ENCODE results near the gene ALDH9A1. TPM values are rescaled to one million over a fixed set of nuclear protein-coding genes. Genes with fewer than 3 reads are reported as not detected.
"Not testable (repeated sequence)": the region's sequence is repeated elsewhere in the genome, so short reads cannot be mapped to it uniquely, and the experiment has no call there.

Gene ALDH9A1
- total RNA-seq, 6 experiments from 2014 or later = 69.7 to 139 (median 93.8) TPM

- no peak overlapping the region for H3K4me3 ChIP-seq
- H3K27ac ChIP-seq = no peak overlapping the region
- peak; percentile 78 to 88 (median 83) for ATAC-seq
- TF ChIP-seq CTCF (IDR thresholded peaks at IDR 0.05) (peak; percentile 65 to 84 (median 74)), POLR2A (IDR thresholded peaks at IDR 0.05) (no peak)
- no peaks in the 10 kb centered on the region for H3K9me3 ChIP-seq
- H3K27me3 ChIP-seq = no peaks in the 10 kb centered on the region
- H3K4me1 ChIP-seq = peaks cover 0 to 17% (median 6%) of the 10 kb centered on the region in 4 donors
- H3K36me3 ChIP-seq = no peaks in the 10 kb centered on the region
- intact Hi-C loops (cut with DNase I) = loop anchor here (10.0 kb wide), 1 partner anchor 197 kb away; no protein-coding TSS in a partner anchor
- WGBS (ENCODE audit: insufficient coverage, low coverage, low lambda C conversion rate, missing lambda C conversion rate) = 6% methylated on average over 4 of the region's 4 CpGs
- DNase-seq = peak in 1 of 3 donors; percentile 61
Observed at GRCh38 chr1:165717918-165718515, 19.7 kb upstream of the ALDH9A1 start.

DNA sequence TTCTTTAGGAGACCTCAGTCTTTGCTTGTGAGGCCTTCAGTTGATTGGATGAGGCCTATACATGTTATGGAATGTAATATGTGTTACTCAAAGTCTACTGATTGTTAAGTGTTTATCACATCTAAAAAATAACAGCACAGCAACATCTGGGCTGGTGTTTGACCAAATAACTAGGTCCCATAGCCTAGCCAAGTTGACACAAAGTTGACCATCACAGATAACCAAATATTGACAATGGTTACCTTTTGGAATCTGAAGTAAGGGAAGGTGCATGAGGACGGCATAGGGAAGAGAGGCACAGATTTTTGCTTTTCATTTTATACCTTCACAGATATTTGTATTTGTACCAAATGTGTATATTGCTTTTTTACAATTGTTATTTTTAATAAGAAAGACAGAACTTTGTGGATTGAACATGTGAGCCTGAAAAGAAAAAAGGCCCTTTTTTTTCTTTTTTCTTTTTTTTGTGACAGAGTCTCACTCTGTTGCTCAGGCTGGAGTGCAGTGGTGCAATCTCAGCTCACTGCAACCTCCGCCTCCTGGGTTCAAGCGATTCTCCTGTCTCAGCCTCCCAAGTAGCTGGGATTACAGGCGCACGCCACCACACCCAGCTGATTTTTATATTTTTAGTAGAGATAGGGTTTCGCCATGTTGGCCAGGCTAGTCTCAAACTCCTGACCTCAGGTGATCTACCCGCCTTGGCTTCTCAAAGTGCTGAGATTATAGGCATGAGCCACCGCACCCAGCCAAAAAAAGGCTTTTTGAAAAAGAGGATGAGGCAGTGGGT lies 18.1 kb upstream of the ALDH9A1 start:
- 61% methylated on average over 5 of the region's 8 CpGs for WGBS (ENCODE audit: insufficient coverage, low coverage, low lambda C conversion rate, missing lambda C conversion rate)
- DNase-seq, H3K36me3 ChIP-seq, H3K27me3 ChIP-seq, H3K9me3 ChIP-seq, H3K4me3 ChIP-seq: not testable (repeated sequence)
- ATAC-seq = peak; percentile 87 to 93 (median 90)
- peak overlapping the region in 1 of 3 donors; percentile 36 for H3K27ac ChIP-seq
- intact Hi-C loops (cut with DNase I) = loop anchor here (10.0 kb wide), 1 partner anchor 198 kb away; no protein-coding TSS in a partner anchor
- peaks cover 0 to 17% (median 6%) of the 10 kb centered on the region in 4 donors for H3K4me1 ChIP-seq

- TF ChIP-seq CTCF (IDR thresholded peaks at IDR 0.05) = no peak
- TF ChIP-seq POLR2A (IDR thresholded peaks at IDR 0.05) = no peak
- no peaks in the 10 kb centered on the region for H3K36me3 ChIP-seq
- DNase-seq = no peak
- no peak overlapping the region for H3K4me3 ChIP-seq
- ATAC-seq = no peak
- no peak overlapping the region for H3K27ac ChIP-seq
- H3K27me3 ChIP-seq = no peaks in the 10 kb centered on the region
- no peaks in the 10 kb centered on the region for H3K9me3 ChIP-seq
- intact Hi-C loops (cut with DNase I) = loop anchor here (10.0 kb wide), 1 partner anchor 202 kb away; no protein-coding TSS in a partner anchor
- WGBS (ENCODE audit: insufficient coverage, low coverage, low lambda C conversion rate, missing lambda C conversion rate) = 95% methylated on average over 5 of the region's 5 CpGs
- H3K4me1 ChIP-seq = peaks cover 0 to 13% (median 6%) of the 10 kb centered on the region in 4 donors
Observed at GRCh38 chr1:165712764-165713163, 14.4 kb upstream of the ALDH9A1 start.

DNA sequence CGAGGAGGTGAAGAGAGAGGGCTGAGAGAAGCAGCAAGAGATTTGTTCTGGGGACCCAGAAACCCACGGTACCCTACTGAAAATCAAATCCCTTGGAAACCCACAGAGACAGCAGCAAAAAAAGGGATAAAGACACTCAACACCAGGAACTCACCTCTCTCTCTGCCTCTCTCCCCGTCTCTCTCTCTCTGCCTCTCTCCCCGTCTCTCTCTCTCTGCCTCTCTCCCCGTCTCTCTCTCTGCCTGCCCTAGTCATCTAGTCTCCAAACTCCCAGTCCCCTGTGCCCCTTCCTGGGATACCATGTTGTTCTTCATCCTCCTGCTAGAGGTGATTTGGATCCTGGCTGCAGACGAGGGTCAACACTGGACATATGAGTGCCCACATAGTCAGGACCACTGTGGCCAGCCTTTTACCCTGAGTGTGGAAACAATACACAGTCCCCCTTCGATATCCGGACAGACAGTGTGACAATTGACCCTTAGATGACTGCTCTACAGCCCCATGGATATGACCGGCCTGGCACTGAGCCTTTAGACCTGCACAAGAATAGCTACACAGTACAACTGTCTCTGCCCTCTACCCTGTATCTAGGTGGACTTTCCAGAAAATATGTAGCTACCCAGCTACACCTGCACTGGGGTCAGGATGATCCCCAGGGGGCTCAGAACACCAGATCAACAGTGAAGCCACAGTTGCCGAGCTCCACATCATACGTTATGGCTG lies 9.8 kb upstream of the ALDH9A1 start:
- no peak for TF ChIP-seq CTCF (IDR thresholded peaks at IDR 0.05)
- TF ChIP-seq POLR2A (IDR thresholded peaks at IDR 0.05) = no peak
- Histone ChIP-seq H3K27ac (no peak overlapping the region), H3K4me1 (no peaks in the 10 kb centered on the region), H3K27me3 (no peaks in the 10 kb centered on the region), H3K36me3 (no peaks in the 10 kb centered on the region), H3K9me3 (no peaks in the 10 kb centered on the region), H3K4me3 (no peak overlapping the region)
- 77% methylated on average over 5 of the region's 11 CpGs for WGBS (ENCODE audit: insufficient coverage, low coverage, low lambda C conversion rate, missing lambda C conversion rate)
- DNase-seq (no peak), ATAC-seq (no peak)
- intact Hi-C loops (cut with DNase I) = no loop called here
